ENCODE data around the gene DHX57. TPM values are rescaled to one million over a fixed set of nuclear protein-coding genes. Genes with fewer than 3 reads are reported as not detected.
A peak's percentile ranks its signal among the peaks of the same experiment; 100 is the strongest.

DHX57 gene
- total and polyA plus RNA-seq, 8 donors: 14.7 to 42.8 (median 38.1) TPM

- H3K4me3 ChIP-seq: no peak overlapping the region
- no peak overlapping the region for H3K27ac ChIP-seq
- H3K4me1 ChIP-seq: no peaks in the 10 kb centered on the region
- no peaks in the 10 kb centered on the region for H3K9me3 ChIP-seq
- no peaks in the 10 kb centered on the region for H3K27me3 ChIP-seq
- H3K36me3 ChIP-seq: no peaks in the 10 kb centered on the region
- no peak for ATAC-seq
- TF ChIP-seq, protein P1, sequence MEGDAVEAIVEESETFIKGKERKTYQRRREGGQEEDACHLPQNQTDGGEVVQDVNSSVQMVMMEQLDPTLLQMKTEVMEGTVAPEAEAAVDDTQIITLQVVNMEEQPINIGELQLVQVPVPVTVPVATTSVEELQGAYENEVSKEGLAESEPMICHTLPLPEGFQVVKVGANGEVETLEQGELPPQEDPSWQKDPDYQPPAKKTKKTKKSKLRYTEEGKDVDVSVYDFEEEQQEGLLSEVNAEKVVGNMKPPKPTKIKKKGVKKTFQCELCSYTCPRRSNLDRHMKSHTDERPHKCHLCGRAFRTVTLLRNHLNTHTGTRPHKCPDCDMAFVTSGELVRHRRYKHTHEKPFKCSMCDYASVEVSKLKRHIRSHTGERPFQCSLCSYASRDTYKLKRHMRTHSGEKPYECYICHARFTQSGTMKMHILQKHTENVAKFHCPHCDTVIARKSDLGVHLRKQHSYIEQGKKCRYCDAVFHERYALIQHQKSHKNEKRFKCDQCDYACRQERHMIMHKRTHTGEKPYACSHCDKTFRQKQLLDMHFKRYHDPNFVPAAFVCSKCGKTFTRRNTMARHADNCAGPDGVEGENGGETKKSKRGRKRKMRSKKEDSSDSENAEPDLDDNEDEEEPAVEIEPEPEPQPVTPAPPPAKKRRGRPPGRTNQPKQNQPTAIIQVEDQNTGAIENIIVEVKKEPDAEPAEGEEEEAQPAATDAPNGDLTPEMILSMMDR (IDR thresholded peaks at IDR 0.05): no peak
- intact Hi-C loops (cut with DNase I): no loop called here
- DNase-seq: no peak
These were observed 13.3 kb upstream of the DHX57 start for GRCh38 chr2:38889045-38889444.

DNA sequence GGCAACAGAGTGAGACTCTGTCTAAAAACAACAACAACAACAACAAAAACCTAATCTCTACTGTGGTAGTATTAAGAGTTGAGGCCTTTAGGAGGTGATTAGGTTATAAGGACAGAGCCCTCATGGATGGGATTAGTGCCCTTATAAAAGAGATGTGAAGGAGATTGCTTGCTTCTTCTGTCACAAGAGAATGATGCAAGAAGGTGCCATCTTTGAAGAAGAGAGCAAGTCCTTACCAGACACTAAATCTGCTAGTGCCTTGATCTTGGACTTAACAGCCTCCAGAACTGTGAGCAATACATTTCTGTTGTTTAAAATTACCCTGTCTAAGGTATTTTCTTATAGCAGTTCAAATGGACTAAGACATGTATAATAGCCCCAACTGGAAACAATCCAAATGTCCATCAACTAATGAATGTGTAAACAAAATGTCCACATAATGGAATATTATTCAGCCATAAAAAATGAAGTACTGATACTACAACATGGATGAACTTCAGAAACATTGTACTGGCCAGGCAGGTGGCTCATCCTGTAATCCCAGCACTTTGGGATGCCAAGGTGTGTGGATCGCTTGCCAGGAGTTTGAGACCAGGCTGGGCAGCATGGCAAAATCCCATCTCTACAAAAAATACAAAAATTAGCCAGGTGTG, 12.3 kb upstream of the DHX57 start:
- ATAC-seq (no peak), DNase-seq (no peak)
- H3K27me3 ChIP-seq: no peaks in the 10 kb centered on the region
- H3K36me3 ChIP-seq: no peaks in the 10 kb centered on the region
- intact Hi-C loops (cut with DNase I): no loop called here
- no peak overlapping the region for H3K4me3 ChIP-seq
- no peaks in the 10 kb centered on the region for H3K9me3 ChIP-seq
- TF ChIP-seq, protein P1 (IDR thresholded peaks at IDR 0.05): no peak
- no peaks in the 10 kb centered on the region for H3K4me1 ChIP-seq
- no peak overlapping the region for H3K27ac ChIP-seq

DNA sequence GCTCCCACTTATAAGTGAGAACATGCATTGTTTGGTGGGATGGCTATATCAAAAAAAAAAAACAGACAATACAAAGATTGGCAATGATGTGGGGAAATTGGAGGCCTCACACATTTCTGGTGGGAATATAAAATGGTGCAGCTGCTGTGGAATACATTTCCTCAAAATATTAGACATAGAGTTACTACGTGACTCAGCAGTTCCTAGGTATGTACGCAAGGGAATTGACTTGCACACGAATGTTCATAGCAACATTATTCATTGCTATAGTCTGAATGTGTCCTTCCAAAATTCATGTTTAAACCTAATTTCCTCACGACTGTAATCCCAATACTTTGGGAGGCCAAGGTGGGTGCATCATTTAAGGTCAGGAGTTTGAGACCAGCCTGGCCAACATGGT, 11.6 kb upstream of the DHX57 start:
- Histone ChIP-seq H3K4me3 (no peak overlapping the region), H3K36me3 (no peaks in the 10 kb centered on the region), H3K27me3 (no peaks in the 10 kb centered on the region), H3K9me3 (no peaks in the 10 kb centered on the region), H3K27ac (no peak overlapping the region), H3K4me1 (no peaks in the 10 kb centered on the region)
- intact Hi-C loops (cut with DNase I): no loop called here
- ATAC-seq (no peak), DNase-seq (no peak)
- TF ChIP-seq, protein P1 (IDR thresholded peaks at IDR 0.05): no peak

GRCh38 chr2:38886063-38886462, 10.3 kb upstream of the DHX57 start:
- ATAC-seq (no peak), DNase-seq (no peak)
- H3K27me3 ChIP-seq: no peaks in the 10 kb centered on the region
- no peaks in the 10 kb centered on the region for H3K36me3 ChIP-seq
- H3K4me3 ChIP-seq: no peak overlapping the region
- H3K9me3 ChIP-seq: no peaks in the 10 kb centered on the region
- intact Hi-C loops (cut with DNase I): no loop called here
- TF ChIP-seq, protein P1 (IDR thresholded peaks at IDR 0.05): no peak
- H3K27ac ChIP-seq: no peak overlapping the region
- H3K4me1 ChIP-seq: no peaks in the 10 kb centered on the region

DNA sequence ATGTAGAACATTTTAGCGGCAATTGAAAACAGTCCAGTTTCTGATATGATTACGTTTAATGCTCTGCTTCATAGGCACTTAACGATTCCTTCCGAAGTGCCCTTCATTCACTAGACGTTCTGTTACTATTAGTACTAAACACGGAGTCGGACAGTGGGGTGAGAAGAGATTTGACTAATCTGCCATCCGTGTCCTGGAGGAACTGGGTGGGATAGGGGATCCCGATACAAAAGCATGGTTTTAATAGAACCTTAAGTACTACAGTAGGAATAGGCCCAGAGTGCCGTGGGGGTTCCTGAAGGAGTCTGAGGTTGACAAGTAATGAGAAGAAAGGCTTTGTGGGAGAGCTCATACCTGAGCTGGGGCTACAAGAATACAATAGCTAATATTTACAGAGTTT, 673 bp upstream of the DHX57 start:
- intact Hi-C loops (cut with DNase I): no loop called here
- Histone ChIP-seq H3K9me3 (no peaks in the 10 kb centered on the region), H3K4me3 (peak overlapping the region; percentile 58 to 87), H3K27me3 (no peaks in the 10 kb centered on the region), H3K36me3 (no peaks in the 10 kb centered on the region), H3K27ac (no peak overlapping the region), H3K4me1 (peaks cover 5 to 15% of the 10 kb centered on the region in 2 donors)
- TF ChIP-seq, protein P1 (IDR thresholded peaks at IDR 0.05): no peak
- ATAC-seq (no peak), DNase-seq (no peak)
